Activated T-cell treated with anti-CD3 and anti-CD28 coated beads for 48 hours (primary cell): Measurements from ENCODE around the gene LOC128125822.
"Not testable (repeated sequence)": the region's sequence is repeated elsewhere in the genome, so short reads cannot be mapped to it uniquely, and the experiment has no call there.

Source experiments
- DNase-seq: peaks from one replicate; pipeline ENCODE4 v3.0.0-alpha.2; 2020; ENCODE audit warnings: low read depth

LOC128125822 gene

GRCh38 chr6:63582579-63583231, 10.4 kb downstream of the LOC128125822 start:
- no peak for DNase-seq

GRCh38 chr6:63584125-63584514, 11.8 kb downstream of the LOC128125822 start:
- DNase-seq, result no peak

- DNase-seq, result no peak
Observed at GRCh38 chr6:63584566-63584965, 12.3 kb downstream of the LOC128125822 start.

DNA sequence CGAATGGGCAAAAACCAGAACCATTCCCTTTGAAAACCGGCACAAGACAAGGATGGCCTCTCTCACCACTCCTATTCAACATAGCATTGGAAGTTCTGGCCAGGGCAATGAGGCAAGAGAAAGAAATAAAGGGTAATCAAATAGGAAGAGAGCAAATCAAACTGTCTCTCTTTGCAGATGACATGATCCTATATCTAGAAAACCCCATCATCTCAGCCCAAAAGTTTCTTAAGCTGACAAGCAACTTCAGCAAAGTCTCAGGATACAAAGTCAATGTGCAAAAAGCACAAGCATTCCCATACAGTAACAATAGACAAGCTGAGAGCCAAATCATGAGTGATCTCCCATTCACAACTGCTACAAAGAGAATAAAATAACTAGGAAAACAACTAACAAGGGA, 13.4 kb downstream of the LOC128125822 start:
- DNase-seq, result not testable (repeated sequence)

DNA sequence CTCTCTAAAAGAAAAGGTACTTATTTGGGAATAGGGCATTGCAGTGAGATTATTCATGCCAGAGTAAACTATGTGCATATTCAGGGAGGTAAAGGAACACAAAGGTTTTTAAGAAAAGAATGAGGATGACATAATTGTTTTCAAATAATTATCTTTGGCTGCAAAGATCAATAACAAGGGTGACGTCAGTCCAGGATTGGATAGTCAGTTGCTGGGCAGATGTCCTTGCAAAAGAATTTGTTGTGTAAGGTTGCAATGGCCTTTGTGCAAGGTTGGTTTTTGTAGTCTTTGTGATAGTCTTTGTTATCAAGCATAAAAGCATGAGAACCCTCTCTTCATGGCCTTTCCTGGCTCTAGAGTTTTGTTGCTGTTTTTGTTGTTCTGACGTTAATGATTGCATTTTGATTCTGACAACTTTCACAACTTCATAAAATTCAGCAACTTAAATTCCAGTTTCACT, 17.7 kb downstream of the LOC128125822 start:
- no peak for DNase-seq

DNA sequence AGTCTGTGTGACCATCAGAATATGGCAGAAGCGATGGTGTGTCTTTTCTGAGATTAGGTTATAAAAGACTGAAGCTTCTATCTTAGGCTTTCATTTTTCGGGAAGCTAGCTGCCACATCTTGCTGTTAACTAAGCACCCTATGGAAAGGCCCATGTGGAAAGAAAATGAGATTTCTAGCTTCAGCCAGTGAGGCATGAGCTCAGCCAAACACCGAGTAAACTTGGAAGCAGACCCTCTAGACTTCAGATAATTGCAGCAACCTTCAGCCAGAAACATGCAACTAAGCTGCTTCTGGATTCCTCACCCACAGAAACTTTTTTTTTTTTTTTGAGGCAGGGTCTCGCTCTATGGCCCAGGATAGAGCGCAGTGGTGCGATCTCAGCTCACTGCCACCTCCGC, 20.6 kb downstream of the LOC128125822 start:
- no peak for DNase-seq

DNA sequence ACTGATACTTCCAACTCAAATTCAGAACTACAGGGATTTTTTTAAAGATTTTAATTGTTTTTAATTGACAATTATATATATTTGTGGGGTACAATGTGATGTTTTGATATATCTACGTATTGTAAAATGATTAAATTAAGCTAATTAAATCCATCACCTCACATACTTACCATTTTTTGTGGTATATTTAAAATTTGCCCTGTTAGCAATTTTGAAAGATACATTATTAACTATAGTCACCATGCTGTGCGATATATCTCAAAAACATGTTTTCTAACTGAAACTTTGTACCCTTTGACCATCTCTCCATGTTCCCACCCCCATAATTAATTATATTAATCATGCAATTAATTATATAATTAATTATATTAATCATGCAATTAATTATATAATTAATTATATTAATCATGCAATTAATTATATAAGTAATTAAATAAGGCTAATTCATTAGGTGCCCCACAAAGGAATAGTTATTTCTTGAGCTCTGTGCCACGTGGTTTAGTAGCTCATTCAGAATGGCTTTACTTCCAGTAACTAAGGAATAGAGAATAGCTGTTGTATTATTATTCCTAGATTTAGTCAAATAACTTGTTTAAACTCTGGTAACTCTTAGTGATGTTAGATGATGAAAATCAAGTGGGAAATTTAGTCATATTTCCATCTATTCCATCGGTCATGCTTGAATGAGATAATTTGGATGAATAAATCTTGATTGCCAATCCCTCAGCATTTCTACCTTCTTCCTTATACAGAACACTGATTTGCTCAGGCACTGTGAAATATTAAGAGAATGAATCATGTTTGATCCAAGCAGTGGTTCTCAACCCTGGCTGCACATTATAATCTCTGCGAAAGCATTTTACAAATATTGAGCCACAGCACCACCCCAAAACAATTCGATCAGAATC, 25.1 kb downstream of the LOC128125822 start:
- DNase-seq, result no peak

GRCh38 chr6:63598049-63599036, 26.1 kb downstream of the LOC128125822 start:
- peak; percentile 58 for DNase-seq

- DNase-seq, result no peak
Observed at GRCh38 chr6:63599243-63599642, 27.0 kb downstream of the LOC128125822 start.

GRCh38 chr6:63600136-63600535, 27.9 kb downstream of the LOC128125822 start:
- DNase-seq, result no peak

GRCh38 chr6:63609231-63609630, 37.0 kb downstream of the LOC128125822 start:
- DNase-seq, result no peak

- DNase-seq, result no peak
Observed at GRCh38 chr6:63610944-63611343, 38.7 kb downstream of the LOC128125822 start.

DNA sequence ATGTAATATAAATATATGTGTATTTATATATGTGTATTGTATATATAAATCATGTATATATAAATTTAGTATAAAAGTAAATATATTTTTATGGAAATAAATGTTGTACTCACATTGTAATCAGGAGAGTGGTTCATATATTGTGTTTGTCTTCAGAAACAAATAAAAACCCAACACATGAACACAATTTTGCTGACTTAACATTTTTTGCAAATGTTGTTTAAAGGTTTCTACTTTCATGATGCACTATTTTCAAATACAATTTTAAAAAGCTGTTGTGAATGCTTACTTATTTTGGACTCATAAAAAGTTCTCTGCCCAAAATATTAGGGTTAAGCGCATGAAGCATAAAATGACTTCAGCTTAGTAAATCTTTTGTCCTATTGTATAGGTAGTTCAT, 39.3 kb downstream of the LOC128125822 start:
- no peak for DNase-seq

DNA sequence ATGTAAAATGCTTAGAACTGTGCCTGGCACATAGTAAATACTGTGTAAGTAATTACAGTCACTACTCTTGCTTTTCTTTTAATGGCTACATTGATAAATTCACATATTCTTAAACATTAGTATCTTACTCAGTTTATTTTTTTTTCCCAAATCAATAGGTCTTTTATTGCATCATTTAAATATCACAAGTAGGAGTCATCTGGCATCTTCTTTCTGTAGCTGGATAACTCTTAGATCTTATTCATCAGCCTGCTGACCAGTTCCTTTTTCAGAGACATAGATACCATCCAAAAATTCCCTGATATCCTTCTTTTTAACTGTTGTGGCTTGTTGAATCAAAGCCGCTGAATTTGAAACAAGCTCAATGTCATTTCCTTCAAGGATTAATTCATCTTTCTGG, 43.3 kb downstream of the LOC128125822 start:
- DNase-seq, result no peak
